ENCODE measurements around the gene TUT4.

TUT4 gene

DNA sequence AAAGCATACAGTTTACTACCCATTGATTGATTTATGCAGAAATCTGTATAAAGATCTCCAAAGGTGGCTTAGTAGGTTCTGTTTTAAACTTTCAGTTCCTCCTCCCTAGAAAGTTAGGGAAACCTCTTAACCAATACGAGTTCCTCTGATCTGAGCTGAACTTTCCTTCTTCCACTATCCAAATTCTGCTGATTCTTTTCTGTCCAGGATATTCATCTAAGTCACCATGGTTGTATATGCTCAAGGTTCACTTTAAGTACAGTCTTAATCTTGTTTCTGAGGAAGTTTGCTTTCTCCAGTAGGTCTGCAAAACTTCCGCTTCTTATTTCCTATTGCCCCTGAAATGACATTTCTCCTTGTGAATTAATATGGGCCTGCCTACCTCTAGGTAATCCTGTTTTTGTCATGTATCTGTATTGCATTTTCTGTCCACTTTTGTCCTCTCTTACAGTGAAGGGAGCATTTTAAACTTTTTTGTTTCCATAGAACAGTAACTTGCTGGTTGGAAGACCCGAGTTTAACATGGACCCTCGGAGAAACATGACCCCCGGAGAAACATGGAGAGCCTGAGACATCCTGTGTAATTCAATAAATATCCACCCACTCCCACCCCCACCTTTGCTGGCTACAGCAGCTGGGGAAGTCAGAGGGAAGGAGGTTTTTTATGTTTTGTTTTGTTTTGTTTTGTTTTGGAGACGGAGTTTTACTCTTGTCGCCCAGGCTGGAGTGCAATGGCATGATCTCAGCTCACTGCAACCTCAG, 16.7 kb upstream of the TUT4 start:
- DNase-seq = no peak

DNA sequence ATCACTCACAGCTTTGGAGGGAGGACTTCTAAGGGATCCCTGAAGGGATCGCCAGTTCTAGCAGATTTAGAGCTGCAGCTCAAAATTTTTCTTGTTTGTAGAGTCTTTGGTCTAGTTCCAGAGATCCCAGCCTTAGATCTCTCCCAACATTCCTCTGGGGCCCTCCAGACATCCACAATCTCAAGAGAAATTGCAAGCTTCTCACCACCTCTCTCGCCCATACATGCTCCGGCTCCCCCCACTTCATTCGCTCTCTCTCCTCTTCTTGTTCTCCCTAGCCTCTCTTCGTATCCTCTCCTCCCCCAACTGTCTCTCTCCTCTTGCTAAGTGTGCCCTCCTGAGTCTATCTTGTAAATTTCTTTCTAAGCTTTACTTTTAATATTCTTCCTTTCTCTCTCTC, 15.1 kb upstream of the TUT4 start:
- DNase-seq = peak in 2 of 6 experiments; percentile 3 to 25

DNA sequence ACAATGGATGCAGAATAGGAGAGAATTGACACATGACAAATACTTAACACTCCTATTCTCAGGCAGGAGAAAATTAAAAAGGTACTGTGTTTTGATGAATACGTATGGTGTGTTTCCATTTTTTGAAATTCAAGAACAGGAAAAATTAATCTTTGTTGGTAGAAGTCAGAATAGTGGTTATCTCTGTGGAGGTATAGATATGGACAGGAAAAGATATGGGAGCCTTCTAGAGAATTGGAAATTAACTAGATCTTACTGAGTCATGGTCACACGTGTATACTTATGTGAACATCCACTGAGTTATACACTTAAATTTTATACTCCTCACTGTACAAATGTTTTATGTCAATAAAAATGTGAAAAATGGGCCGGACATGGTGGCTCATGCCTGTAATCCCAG, 9.9 kb upstream of the TUT4 start:
- no peak for DNase-seq

DNA sequence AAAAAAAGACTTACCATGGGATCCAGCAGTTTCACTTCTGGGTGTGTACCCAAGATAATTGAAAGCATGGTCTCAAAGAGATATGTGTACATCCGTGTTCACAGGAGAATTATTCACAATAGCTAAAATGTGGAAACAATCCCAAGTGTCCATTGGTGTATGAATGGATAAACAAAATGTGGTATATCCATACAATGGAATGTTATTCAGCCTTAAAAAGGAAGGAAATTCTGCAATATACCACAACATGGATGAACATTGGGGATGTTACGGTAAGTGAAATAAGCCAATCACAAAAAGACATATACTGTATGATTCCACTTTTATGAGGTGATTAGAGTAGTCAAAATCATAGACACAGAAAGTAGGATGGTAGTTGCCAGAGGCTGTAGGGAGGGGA, 7.0 kb upstream of the TUT4 start:
- no peak for DNase-seq

DNA sequence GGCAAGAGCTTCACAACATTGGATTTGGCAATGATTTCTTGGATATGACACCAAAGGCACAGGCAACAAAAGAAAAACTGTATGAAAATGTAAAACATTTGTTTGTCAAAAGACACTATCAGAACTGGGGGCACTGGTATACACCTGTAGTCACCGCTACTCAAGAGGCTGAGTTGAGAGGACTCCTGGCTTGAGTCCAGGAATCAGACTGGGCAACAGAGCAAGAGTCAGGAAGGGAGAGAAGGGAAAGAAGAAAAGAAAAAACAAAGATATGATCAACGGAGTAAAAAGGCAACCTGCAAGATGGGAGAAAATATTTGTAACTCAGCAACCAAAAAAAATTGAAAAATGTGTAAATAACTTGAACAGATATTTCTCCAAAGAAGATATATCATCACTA, 6.0 kb upstream of the TUT4 start:
- DNase-seq = no peak

DNA sequence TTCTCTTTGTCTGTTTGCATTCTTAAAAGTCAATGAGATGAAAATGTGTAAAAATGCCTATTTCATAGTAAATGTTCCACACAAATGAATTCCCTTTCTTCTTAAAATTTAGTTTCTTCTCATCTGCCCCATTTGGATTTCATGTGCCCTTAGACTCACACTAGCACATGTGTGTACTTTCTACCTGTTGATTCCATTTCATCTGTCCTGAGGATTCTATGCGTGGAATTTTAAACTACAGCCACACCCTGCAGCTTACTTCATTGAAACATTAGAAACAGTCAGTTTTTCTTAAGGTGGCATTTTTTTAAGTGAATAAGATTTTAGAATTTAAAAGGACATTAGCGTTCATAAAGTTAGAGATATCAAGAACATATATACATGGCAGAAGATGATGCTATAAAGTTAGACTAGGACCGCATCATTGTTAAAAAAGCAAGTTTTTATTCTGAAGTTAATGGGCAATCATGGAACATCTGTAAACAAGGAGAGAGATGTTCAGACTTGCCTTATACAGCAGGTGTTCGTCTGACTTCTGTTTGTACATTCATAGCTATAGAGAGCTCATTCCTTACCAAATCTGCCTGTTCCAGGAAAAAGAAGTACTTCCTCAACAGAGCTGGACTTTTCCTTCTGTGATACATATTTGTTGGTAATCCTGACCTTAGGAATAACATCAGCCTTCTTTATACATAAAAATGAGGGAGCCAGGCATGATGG, 3.9 kb upstream of the TUT4 start:
- no peak for DNase-seq

DNA sequence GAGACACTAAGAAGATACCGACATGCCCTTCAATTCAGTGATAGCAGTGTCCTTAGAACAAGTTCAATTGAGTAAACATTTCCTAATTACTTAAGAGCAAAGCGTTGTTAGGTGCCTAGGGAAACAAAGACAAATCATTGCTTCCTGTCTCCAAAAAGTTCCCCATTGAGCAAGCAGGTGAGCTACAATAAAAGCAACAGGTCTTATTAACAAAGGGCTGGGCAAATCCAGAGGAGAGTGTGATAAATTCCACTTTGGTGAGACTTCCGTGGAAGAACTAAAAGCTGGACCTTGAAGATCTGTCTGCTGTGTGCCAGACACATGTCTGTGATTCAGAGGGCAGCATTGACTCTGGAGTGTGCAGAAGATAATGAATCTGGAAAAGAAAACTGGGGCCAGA, 1.9 kb upstream of the TUT4 start:
- peak in 2 of 6 experiments; percentile 30 to 31 for DNase-seq

DNA sequence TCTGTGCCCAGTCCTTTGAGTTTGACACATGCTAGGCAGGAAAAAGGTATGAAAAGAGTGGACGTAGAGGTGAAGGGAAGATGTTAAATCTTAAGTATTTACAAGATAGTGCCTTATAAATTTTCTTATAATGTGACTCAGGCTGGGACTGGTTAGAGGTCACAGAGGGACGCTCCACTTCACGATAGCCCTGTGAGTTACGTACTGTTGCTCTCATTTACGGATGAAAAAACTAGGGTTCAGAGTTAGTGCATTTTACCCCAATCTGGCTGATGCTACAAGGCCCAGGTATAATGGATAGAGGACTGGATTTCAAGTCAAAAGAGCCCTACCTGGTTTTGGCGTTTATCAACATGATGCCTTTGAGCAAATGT, 1.4 kb upstream of the TUT4 start:
- no peak for DNase-seq

DNA sequence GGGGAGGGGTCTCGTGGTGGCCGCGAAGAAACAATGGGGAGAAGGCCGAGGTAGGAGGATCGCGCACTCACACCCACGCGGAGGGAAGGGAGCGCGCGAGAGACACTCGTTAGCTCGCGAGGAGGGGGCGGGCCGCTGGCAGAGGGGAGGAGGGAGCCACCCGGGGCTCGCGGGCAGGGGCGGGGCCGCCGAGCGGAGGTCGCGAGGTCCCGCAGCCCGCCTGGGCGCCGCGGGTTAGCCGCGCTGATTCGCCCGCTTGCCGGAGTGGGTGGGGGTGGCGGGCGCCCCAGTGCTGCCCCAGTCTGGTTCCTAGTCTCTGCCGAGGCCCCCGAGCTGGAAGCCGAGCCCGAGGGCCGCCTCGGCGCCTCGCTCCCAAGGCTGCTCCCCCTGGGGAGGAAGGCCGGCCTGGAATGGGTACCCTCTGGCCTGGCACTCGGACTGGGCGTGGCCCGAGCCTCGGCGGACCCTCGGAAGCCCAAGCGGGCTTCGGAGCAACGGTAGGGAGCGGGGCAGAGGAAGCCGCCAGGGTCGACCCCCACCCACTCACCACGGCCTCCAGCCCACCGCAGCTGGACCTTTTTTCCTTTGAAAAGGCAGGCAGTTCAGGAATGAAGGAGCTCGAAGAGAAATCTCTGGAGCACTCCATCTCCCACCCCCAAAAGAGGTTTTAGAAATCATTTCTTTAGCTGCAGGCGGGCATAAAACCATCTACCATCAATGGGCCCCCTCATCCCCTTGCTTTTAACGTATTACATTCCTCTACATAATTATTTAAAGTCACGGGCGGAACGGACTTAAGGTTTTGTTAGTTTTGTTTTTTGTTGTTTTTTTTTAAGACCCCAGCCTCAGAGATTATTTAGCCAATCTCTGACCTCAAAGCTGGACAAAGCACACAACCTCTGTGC, 722 bp upstream of the TUT4 start:
- DNase-seq = peak; percentile 80 to 90 (median 86)

DNA sequence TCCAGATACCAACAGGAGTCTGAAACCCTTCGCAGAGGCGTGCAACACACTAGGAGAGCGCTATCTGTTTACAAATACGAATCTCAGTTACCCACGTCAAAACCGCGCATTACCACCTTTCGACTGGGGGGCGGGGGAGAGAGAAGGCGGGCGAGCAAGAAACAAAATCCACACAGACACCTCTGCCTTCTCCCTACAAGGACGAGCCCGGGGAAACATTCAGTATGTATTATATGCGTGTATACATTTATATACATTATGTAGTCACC, 722 bp downstream of the TUT4 start:
- DNase-seq = peak; percentile 57 to 88 (median 76)

DNA sequence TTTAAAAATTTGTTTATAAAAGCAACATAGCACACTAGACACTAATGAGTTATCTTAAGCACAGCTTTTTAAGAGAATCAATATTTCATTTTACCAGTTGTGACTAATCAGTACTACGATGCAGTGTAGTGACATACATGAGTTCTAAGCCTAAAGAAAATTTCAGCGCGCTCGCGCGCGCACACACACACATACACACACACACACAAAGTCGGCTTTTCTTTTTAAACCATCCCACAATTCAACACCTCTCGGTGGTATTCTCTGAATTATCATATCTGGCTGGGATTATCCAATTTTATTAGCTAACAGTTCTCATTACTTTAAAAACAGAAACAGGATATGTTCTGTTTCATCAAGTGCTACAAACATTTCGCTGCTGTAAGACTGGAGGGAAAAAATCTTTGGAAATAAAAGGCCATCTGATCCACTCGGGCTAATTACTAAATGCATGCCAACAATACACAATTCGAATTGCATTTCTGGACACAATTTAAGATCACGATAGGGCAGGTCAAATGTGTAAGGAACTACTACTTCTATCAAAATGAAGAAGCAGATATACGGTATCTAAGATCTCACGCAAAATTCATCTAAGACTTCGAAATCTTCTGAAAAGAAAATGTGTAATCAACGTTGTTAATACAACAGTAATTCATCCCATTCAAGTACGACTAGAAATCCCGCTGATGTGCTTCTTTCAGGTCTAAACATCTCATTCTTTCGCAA, 1.2 kb downstream of the TUT4 start:
- DNase-seq = peak; percentile 22 to 73 (median 26)

DNA sequence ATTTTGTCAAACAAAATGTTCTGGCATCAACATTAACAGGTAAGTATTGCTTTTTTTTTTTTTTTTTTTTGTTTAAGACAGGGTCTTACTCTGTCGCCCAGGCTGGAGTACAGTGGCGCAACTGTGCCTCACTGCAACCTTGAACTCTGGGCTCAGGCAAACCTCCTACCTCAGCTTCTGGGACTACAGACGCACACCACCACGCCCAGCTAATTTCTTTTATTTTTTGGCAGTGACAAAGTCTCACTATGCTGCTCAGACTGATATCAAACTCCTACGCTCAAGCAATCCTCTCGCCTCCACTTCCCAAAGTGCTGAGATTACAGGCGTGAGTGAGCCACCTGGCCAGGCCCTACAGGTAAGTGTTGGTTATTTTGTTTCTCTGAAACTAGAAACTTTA, 2.4 kb downstream of the TUT4 start:
- DNase-seq = peak in 2 of 6 experiments; percentile 7 to 15

DNA sequence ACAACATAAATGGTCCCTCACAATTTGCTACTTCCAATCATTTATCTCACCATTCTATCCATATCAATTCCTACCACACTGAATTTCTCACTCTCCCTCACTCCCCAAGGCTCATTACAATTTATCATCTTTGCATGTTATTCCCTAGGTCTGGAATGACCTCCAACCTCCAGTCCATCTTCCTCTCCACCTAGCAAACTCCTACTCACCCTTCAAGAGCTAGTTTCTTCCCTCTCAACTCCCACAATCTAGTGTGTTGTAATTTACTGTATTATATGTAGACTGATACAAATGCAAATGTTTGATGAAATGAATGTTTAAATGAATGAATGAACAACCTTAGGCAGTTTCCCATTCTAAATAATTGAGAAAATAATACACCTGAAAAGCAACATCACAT, 3.6 kb downstream of the TUT4 start:
- no peak for DNase-seq

DNA sequence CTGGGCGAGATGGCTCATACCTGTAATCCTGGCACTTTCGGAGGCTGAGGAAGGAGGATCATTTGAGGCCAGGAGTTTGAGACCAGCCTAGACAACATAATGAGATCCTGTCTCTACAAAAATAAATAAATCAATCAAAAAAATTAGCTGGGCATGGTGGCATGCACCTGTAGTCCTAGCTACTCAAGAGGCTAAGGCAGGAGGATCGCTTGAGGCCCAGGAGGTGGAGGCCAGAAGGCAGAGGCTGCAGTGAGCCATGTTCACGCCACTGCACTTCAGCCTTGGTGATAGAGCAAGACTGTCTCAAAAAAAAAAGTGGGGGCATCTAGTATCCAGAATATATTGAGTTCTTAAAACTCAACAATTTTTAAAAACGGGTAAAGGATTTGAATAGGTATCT, 6.0 kb downstream of the TUT4 start:
- DNase-seq = no peak

DNA sequence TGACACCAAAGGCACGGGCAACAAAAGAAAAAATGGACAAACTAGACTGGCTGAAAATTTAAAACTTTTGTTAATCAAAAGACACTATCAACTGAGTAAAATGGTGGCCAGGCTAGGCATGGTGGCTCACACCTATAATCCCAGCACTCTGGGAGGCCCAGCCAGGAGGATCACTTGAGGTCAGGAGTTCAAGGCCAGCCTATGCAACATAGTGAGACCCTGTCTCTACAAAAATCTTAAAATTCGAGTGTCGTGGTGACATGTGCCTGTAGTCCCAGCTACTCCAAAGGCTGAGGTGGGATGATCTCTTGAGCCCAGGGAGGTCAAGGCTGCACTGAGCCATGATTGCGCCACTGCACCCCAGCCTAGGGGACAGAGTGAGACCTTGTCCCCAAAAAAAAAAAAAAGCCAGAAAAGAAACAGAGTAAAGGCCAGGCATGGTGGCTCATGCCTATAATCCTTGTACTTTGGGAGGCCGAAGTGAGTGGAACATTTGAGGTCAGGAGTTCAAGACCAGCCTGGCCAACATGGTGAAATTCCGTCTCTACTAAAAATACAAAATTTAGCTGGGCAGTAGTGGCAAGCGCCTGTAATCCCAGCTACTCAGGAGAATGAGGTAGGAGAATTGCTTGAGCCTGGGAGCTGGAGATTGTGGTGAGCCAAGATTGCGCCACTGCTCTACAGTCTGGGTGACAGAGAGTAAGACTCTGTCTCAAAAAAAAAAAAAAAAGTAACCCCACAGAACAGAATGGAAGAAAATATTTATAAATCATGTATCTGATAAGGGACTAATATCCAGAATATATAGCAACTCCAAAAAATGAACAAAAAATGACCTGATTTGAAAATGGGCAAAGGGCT, 8.0 kb downstream of the TUT4 start:
- DNase-seq = no peak

DNA sequence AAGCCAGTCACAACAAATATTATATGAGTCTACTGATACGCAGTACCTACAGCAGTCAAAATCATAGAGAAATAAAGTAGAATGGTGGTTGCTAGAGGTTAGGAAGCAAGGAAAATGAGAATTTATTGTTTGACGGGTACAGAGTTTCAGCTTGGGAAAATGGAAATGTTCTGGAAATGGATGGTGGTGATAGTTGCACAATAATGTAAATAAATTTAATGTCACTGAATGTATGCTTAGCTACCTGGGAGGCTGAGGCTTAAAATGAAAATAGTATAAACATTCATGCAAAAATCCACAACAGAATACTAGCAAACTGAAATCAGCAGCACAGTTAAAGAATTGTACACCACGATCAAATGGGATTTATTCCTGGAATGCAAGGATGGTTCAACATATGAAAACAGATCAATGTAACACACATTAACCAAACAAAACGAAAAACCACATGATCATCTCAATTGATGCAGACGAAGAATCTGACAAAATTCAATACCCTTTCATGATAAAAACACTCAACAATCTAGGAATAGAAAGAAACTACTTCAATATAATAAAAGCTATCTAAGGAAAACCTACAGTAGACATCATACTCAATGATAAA, 10.7 kb downstream of the TUT4 start:
- DNase-seq = peak in 1 of 6 experiments; percentile 8

DNA sequence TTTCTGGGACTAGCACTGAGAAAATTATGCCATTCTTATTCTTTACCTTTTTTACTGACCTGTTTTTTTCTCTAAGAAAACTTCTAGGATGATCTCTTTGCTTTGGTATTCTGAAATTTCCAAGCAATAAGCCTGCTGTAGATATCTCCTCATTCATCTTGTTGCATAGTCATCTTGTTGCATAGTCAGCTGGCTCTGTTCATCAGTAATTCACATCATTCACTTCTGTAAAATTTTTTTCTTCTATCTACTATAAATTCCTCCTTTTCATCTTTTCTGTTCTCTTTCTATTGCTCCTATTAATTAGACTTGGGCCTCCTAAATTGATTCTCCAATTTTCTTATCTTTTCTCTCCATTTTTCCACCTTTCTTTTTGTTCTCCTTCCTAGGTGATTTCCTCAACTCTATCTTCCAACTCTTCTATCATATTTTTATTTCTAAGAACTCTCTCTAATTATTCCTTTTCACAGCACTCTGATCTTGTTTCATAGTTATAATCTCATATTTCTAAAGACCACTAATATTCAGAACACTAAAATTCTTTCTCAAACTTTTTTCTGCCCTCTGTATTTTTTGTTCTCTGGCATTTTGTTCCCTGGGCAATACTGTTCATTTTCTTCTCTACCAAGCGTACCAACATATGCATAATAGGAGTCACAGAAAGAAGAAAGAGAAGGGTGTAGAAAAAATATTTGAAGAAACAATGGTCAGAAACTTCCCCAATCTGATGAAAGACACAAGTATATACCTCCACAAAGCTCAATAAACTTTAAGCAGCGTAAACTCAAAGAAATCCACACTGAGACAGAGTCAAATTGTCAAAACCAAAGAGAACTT, 17.7 kb downstream of the TUT4 start:
- DNase-seq = no peak

DNA sequence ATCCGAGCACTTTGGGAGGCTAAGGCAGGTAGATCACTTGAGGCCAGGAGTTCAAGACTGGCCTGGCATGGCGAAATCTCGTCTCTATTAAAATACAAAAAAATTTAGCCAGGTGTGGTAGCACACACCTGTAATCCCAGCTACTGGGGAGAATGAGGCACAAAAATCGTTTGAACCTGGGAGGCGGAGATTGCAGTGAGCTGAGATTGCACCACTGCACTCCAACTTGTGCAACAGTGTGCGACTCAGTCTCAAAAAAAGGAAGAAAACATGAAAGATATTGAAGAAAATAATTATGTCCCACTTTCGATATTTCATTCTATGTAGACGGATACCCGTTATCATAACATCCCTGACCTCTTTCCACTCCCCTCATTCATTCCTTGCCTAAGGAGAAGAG, 19.2 kb downstream of the TUT4 start:
- DNase-seq = no peak

DNA sequence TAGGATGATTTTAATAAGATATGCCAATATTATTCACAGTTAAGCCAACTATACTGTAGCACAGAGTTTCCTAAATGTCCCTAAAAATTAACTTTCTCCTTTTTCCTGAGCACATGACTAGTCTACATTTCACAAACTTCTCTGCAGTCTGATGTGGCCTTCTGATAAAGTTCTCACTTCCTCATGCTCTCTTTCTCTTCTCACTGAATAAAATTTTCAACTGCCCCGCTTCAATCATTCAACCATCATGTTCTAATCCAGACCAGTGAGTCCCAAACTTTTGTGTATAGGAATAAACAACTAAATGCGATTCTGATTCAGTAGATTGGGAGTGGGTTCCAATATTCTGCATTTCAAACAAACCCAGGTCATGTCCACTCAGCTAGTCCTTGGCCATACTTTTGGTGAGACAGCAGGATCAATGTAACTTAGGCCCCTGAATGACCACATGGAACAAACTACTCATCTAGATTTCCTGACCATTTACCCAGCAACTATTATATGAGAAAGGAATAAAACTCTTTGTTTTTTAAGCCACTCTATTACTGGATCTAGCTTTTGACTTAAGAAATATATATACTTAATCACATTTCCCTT, 20.1 kb downstream of the TUT4 start:
- no peak for DNase-seq

DNA sequence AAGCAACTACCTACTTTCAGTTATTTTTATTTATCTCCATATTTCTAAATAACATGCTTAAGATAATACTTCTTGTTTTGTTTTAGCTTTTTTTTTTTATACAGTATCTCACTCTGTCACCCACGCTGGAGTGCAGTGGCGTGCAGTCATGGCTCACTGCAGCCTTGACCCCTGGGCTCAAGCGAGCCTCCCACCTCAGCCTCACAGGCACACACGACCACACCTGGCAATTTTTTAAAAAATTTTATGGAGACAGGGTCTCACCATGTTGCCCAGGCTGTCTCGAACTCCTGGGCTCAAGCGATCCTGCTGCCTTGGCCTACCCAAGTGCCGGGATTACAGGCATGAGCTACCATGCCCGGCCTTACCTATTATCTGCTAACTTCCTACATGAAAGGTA, 20.6 kb downstream of the TUT4 start:
- DNase-seq = no peak

Data from stimulated activated naive CD4-positive, alpha-beta T cell (primary cell).